HG03045 (cell line): ENCODE results near the gene SREBF1.

ENCODE experiments used
- ATAC-seq: cut with Tn5 transposase; IDR thresholded peaks from one replicate; pipeline ENCODE4 v1.9.1; 2021; ENCODE audit warnings: mild to moderate bottlenecking, moderate library complexity; ENCODE audit not compliant: unreplicated experiment

The SREBF1 gene

GRCh38 chr17:17783825-17784656, 52.7 kb downstream of the SREBF1 start:
- no peak for ATAC-seq

DNA sequence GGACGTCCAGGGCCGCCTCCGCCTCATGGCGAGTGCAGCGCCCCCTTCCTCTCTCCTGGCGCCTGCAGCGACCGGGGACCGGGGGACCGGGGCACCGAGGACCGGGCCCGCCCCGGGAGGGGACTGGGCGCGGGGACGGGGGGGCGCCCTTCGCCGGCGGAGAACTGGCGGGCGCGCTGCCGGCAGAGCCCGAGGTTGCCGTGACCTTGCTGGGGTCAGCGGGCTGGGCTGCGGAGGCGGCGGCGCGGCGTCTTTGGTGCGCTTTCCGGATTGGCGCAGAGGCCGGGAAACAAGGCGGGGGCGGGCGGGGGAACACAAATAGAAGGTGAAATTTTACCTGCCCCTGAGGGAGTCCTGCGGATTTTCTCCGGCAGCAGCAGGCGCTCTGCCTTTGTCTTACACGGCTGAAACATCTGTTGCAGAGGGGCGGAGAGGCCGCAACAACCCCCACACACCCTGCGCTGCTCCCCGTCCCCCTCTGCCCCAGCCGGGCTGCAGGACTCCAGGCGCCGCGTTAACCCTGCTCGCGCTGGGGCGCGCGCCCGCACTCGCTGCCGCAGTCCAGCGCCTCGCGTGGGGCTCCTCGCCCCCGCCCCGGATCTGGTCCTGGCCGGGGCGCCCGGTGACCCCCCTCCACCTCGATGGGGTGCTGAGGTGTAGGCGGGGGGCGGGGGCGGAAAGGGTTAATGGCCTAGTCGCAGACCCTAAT, 53.5 kb downstream of the SREBF1 start:
- ATAC-seq: no peak

DNA sequence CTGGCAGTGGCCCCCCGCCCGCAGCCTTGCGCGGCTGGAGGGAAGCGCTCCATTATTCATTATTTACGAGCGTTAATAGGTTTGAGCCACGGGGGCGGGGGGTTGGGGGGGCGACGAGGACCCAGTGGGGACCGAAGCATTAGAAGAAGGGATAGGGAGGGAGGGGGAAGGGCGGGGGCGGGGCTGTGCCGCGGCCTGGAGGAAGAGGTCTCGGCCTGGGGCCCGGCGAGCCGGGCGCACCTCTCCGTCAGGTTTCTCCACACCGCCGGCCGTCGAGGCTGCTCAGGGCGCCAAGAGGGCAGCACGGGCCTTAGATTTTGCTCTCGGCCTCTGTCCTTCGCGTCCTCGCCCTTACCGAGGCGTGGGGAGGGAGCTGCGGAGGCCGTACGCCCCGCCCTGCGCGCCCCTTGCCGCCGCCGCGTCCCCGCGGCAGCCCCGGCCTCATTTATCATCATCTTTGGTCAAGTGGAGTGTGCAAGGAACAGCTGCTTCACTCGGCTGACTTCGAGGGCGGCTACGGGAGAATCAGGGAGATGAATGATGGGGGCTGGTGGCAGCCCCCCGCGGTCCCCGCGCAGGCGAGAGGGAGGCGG, 54.2 kb downstream of the SREBF1 start:
- ATAC-seq: no peak

GRCh38 chr17:17781591-17782496, 54.9 kb downstream of the SREBF1 start:
- ATAC-seq: no peak

DNA sequence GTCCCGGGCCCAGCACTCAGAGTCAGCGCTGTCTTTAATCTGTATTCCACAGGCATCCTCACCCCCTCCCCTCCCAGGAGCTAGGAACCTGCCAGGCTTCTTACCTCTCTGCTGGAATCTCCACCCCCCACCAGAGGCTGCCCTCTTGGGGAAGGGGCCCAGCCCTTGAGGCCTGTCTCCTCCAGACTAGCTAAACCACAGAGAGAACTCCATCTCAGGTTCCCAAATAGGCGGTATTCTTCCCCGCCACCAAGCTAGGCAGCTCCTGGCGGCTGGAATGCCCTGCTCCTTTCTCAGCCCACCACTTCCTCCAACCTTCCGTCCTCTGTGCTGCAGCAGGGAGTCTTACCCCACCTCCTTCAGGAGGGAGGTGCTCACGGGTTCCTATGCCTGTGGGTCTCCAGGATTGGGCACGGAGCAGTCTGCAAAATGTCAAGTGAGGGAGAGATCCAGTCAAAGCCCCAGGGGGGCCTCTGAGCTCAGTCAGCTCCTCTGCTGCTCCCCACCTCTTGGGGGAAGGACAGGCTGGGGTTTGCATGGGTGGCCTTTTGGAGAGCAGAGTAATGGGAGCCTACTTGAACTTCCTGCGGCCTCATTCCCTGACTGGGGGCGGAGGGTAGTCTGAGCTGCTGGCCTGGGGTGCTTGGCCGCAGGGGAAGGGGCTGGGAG, 55.7 kb downstream of the SREBF1 start:
- no peak for ATAC-seq

- no peak for ATAC-seq
Measured at GRCh38 chr17:17779015-17779611, 57.7 kb downstream of the SREBF1 start.

- ATAC-seq: no peak
Measured at GRCh38 chr17:17778308-17779014, 58.3 kb downstream of the SREBF1 start.

DNA sequence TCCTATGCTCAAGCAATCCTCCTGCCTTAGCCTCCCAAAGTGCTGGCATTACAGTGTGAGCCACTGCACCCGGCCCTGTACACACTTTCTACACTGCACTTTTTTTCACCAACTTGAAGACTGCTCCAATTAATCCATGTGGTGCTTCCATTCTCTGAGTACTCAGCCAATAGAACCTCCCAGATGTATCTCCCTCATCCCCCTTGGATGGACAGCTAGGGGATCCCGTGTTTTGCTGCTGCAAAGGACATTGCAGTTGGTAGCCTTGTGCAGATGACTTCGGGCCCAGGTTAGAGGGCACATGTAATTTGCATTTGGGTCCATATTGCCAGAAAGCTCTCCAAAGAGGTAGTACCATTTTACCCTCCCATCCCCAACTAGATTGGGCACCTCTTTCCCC, 59.9 kb downstream of the SREBF1 start:
- ATAC-seq: no peak

DNA sequence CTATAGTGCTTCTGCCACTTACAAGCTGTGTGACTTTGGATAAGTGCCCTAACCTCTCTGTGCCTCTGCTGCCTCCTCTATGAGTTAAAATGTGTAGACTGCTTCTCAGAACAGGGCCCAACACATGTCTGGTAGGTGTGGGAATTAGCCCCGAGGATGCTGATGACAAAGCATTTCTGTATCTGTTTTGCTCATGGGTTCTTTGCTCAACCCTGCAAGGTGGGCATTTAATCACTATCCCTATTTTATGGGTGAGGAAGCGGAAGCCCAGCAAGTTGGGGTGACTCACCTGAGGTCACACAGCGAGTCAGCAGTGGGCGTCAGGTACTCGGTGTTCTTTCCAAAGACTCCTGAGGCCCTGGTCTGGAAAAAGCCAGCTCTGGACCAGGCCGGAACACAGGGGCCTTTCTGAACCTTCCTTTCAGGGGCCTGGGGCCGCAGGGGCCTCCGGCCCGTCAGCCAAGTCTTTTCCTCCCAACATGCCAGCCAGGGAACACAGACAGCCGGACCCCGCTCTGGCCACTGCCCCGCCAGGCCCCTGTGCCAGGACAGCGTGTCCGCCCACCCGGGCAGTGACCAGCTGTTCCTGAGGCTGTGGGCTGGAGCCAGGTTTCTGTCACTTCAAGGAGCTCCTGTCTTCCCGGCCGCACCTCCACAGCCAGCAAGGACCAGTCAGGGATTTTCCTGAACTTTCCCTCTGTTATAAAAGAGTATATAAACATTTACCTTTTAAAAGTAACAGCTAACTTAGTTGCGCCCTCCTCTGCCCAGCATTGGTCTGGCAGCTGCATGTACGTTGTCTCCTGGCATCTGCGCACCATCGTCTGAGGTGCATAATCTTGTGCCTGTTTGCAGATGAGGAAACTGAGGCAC, 62.5 kb downstream of the SREBF1 start:
- no peak for ATAC-seq

DNA sequence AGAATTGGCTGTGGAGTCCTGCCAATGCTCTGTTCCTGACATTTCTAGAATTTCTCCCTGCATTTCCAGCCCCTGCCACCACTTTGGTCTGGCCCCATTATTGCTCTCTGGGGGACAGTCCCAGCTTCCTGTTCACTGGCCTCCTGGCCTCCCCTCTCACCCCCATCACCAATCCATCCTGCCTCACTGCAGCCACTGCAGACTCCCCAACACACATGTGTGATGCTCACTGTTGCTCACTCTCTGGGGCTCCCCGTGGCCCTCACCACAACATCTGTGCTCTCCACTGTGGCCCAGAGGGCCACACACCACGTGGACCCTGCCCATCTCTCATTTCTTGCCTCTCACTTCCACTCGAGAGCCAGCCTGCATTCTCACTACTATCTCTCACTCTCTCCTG, 64.6 kb downstream of the SREBF1 start:
- ATAC-seq: no peak

DNA sequence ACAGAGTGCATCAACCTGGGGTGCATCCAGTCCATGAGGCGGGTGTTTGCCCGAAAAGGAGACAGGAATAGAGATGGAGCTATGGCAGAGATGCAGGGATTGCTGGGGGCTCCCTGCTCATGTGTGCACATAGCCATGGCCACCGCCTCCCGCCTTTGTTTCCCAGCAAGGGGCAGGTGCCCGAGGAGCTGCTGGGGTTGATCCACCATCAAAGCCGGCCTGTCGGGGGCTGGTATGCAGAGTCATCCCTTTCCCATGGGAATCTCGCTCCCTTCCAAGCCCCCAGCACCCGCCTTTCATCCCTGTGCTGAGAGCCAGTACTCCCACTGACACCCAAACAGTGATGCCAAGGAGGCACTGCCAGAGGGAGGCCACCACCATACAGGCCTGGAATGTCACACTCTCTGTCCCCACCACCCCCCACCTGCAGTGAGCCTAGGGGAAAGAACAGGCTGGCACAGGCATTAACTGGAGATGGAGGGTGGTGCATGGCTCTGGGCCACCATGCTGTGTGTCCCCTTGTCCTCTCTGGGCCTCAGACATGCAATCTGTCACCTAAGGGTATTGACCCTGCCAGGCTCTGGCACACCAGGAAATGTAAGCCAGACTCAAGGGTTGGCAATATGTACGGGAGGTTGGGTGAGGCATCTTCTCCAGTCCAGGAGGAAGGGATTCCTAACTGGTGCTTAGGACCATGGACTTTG, 65.1 kb downstream of the SREBF1 start:
- ATAC-seq: no peak

DNA sequence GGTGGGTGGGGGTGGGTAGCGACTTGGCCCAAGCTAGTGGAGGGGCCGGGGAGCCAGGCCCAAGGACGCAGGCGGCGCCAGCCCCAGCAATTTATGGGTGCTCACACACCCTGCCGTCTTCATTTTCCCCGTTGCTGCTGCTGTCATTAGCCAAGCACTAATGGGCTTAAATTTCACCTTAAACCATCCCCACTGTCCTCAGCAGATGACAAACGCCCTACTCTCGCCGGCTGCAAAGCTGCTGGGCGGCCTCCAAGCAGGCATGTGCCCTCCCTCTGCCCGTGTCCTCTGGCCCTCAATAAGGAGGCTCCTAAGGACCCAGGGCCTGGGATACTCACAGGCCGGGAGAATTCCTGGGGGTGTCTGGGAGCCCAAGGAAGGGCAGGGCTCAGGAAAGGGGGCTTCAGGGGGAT, 66.1 kb downstream of the SREBF1 start:
- ATAC-seq: no peak

DNA sequence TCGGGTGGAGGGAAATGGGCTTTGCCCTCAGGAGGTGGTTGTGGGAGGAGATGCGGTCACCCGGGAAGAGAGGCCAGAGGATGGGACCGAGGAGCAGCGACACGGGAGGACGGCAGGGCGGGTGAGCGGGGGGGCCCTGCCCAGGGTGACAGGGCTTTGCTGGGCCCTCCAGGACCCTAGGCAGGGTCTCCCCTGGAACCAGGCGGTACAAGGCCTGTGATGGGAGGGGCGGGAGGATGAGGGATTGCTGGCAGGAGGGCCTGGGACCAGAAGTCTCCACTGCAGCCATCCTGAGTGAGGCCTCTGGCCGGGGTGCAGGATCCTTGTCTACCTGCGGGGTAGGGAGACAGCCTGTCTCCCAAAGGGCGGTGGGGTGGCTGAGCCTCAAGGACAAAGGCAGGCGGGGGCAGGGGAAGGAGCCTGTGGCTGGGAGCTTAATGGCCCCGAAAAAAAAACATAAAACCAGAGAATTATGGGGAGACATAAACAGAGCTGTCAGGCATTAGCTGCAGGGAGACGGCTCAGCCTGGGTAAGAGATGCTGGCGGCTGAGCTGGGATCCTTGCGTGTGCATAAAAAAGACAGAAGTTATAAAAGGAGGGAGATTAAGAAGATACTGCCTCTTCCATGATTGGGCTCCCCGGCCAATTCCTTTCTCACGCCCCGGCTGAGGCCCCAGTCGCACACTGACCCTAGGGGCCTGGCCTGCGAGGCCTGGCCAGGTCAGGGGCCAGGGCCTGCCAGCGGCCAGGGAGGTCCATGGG, 66.7 kb downstream of the SREBF1 start:
- no peak for ATAC-seq

- no peak for ATAC-seq
Measured at GRCh38 chr17:17768424-17769088, 68.2 kb downstream of the SREBF1 start.

DNA sequence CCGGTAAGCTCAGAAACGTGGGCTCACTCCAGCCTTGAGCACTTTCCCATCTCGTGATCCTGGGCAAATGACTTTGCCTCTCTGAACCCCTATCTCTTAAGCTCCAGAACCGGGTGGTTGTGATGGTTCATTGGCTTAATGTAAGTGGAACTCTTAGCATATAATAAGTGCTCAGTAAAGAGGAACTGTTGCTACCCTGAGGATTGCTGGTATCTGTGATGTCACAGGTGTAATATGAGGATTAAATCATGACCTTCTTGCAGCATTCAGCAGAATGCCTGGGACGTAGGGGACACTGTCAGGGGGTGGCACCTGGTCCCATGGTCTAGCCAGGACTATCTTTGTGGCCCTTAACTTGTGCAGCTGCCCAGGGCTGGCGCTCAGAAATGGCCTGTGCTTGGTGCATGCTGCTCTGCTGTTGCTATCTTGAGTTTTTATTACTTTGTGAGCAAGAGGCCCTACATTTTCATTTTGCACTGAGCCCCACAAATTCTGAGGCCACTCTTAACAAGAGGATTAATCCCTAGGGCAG, 68.8 kb downstream of the SREBF1 start:
- ATAC-seq: no peak

GRCh38 chr17:17767154-17767869, 69.5 kb downstream of the SREBF1 start:
- no peak for ATAC-seq
